MCF 10A (cell line): ENCODE data around the gene STATH. TPM values are rescaled to one million over a fixed set of nuclear protein-coding genes. Genes with fewer than 3 reads are reported as not detected.
"Not testable (repeated sequence)": the region's sequence is repeated elsewhere in the genome, so short reads cannot be mapped to it uniquely, and the experiment has no call there.

Experiments used
- BruUV-seq: library from RNA; stranded (reverse); fragments of 400-500 nt; replicated peaks from 2 replicates; lab custom pipeline; 2021; lab: Mats Ljungman, UMichigan
- CTCF ChIA-PET: fragments of 300-600 bp; sonication (Branson Sonifier 250); formaldehyde crosslinking; extraction: SDS; loops from one replicate; lab custom pipeline; 2021; ENCODE audit warnings: antibody characterized with exemption, inconsistent platforms; lab: Yijun Ruan, JAX
- POLR2A ChIA-PET: fragments of 300-600, 350-650 bp; sonication (Branson Sonifier 250); formaldehyde crosslinking; extraction: SDS; loops from one replicate; lab custom pipeline; 2020; ENCODE audit warnings: antibody characterized with exemption, inconsistent platforms; lab: Yijun Ruan, JAX
- DNase-seq: peaks from one replicate; pipeline ENCODE4 v3.0.0-alpha.2; 2018; ENCODE audit not compliant: unreplicated experiment
- H3K27ac Mint-ChIP-seq: one replicate; pipeline ENCODE4 v1.8.0; 2022; ENCODE audit warnings: mild to moderate bottlenecking, low read depth, mixed read lengths; ENCODE audit not compliant: unreplicated experiment
- H3K27me3 Mint-ChIP-seq: one replicate; pipeline ENCODE4 v1.8.0; 2022; ENCODE audit warnings: mixed read lengths; ENCODE audit not compliant: insufficient read depth, unreplicated experiment
- H3K36me3 Mint-ChIP-seq: one replicate; pipeline ENCODE4 v1.8.0; 2022; ENCODE audit warnings: mild to moderate bottlenecking, moderate library complexity, mixed read lengths; ENCODE audit not compliant: insufficient read depth, unreplicated experiment
- H3K4me1 Mint-ChIP-seq: one replicate; pipeline ENCODE4 v1.8.0; 2022; ENCODE audit warnings: mixed read lengths; ENCODE audit not compliant: insufficient read depth, unreplicated experiment
- H3K4me3 Mint-ChIP-seq: one replicate; pipeline ENCODE4 v1.8.0; 2022; ENCODE audit warnings: mild to moderate bottlenecking, moderate library complexity, mixed read lengths; ENCODE audit not compliant: unreplicated experiment
- H3K9me3 Mint-ChIP-seq: one replicate; pipeline ENCODE4 v1.8.0; 2022; ENCODE audit warnings: mixed read lengths; ENCODE audit not compliant: unreplicated experiment
- CTCF ChIP-seq: fragments of 200-600 bp; IDR thresholded peaks from one replicate; pipeline ENCODE4 v1.8.0; 2022; ENCODE audit warnings: antibody characterized with exemption, mild to moderate bottlenecking; ENCODE audit not compliant: unreplicated experiment
- intact Hi-C: fragments of 100-400 bp; cut with micrococcal nuclease; formaldehyde crosslinking; loops from 2 replicates; pipeline ENCODE4 v1.14.1; 2022
- total RNA-seq: library from RNA; stranded (reverse); gene quantifications from 2 replicates; pipeline ENCODE4 v1.2.3, GENCODE V29; 2022

The STATH gene
- total RNA-seq, 1 experiment from 2014 or later: not detected

GRCh38 chr4:70000711-70001110 is 4.9 kb downstream of the STATH start:
- no peak for TF ChIP-seq CTCF
- H3K9me3 Mint-ChIP-seq: no peaks in the 10 kb centered on the region
- H3K4me3 Mint-ChIP-seq: no peak overlapping the region
- H3K4me1 Mint-ChIP-seq: no peaks in the 10 kb centered on the region
- ChIA-PET POLR2A (no interaction called here), CTCF (no interaction called here)
- no peaks in the 10 kb centered on the region for H3K36me3 Mint-ChIP-seq
- DNase-seq: no peak
- BruUV-seq: no TSS peak
- no peak overlapping the region for H3K27ac Mint-ChIP-seq
- peaks cover 49% of the 10 kb centered on the region for H3K27me3 Mint-ChIP-seq
- intact Hi-C loops: no loop called here

GRCh38 chr4:70002507-70002906 is 6.7 kb downstream of the STATH start:
- POLR2A ChIA-PET: no interaction called here
- peaks cover 59% of the 10 kb centered on the region for H3K27me3 Mint-ChIP-seq
- no peak overlapping the region for H3K4me3 Mint-ChIP-seq
- DNase-seq: no peak
- no peak overlapping the region for H3K27ac Mint-ChIP-seq
- BruUV-seq: no TSS peak
- intact Hi-C loops: no loop called here
- H3K4me1 Mint-ChIP-seq: no peaks in the 10 kb centered on the region
- no peaks in the 10 kb centered on the region for H3K36me3 Mint-ChIP-seq
- H3K9me3 Mint-ChIP-seq: no peaks in the 10 kb centered on the region
- CTCF ChIA-PET: no interaction called here
- no peak for TF ChIP-seq CTCF

- Mint-ChIP-seq H3K27ac (no peak overlapping the region), H3K27me3 (peaks cover 93% of the 10 kb centered on the region), H3K9me3 (no peaks in the 10 kb centered on the region), H3K36me3 (no peaks in the 10 kb centered on the region), H3K4me1 (no peaks in the 10 kb centered on the region), H3K4me3 (no peak overlapping the region)
- DNase-seq: no peak
- BruUV-seq: no TSS peak
- ChIA-PET CTCF (interaction anchor here (0.6 kb wide), 1 partner anchor 73 kb away, joined by 3 read pairs; no protein-coding TSS in a partner anchor), POLR2A (no interaction called here)
- no peak for TF ChIP-seq CTCF
- intact Hi-C loops: no loop called here
Observed at GRCh38 chr4:70008771-70009170, 13.0 kb downstream of the STATH start.

GRCh38 chr4:70019006-70019405 is 23.2 kb downstream of the STATH start:
- BruUV-seq, H3K4me3 Mint-ChIP-seq: not testable (repeated sequence)

GRCh38 chr4:70023218-70023617 is 27.5 kb downstream of the STATH start:
- POLR2A ChIA-PET: no interaction called here
- peaks cover 30% of the 10 kb centered on the region for H3K27me3 Mint-ChIP-seq
- intact Hi-C loops: no loop called here
- no peaks in the 10 kb centered on the region for H3K4me1 Mint-ChIP-seq
- BruUV-seq: no TSS peak
- no peak for DNase-seq
- no peaks in the 10 kb centered on the region for H3K36me3 Mint-ChIP-seq
- no peaks in the 10 kb centered on the region for H3K9me3 Mint-ChIP-seq
- no peak overlapping the region for H3K27ac Mint-ChIP-seq
- CTCF ChIA-PET: no interaction called here
- TF ChIP-seq CTCF: no peak
- no peak overlapping the region for H3K4me3 Mint-ChIP-seq

More at GRCh38 chr4:70019006-70019405, 23.2 kb downstream of the STATH start:
- POLR2A ChIA-PET, CTCF ChIA-PET, H3K36me3 Mint-ChIP-seq, H3K27ac Mint-ChIP-seq, H3K9me3 Mint-ChIP-seq, DNase-seq, H3K4me1 Mint-ChIP-seq, intact Hi-C loops: not testable (repeated sequence)
- peaks cover 33% of the 10 kb centered on the region for H3K27me3 Mint-ChIP-seq
